Lower lobe of right lung (tissue), 2 donors: ENCODE results near the gene C4B. TPM values are rescaled to one million over a fixed set of nuclear protein-coding genes. Genes with fewer than 3 reads are reported as not detected.
A peak's percentile ranks its signal among the peaks of the same experiment; 100 is the strongest.
"Not testable (repeated sequence)": the region's sequence is repeated elsewhere in the genome, so short reads cannot be mapped to it uniquely, and the experiment has no call there.

ENCODE experiments used
- ATAC-seq, 2 donors: fragments of 200-7000 bp; cut with Tn5 transposase; one replicate each; pipeline ENCODE4 v1.9.1; 2020 to 2022; ENCODE audit warnings: mild to moderate bottlenecking in 2 of 2, moderate library complexity in 2 of 2
- DNase-seq: peaks from one replicate; pipeline ENCODE4 v3.0.0-alpha.2; 2020
- H3K27ac ChIP-seq: fragments of 200-600 bp; one replicate; pipeline ENCODE4 v1.8.0; 2022
- H3K27me3 ChIP-seq: fragments of 200-600 bp; one replicate; pipeline ENCODE4 v1.8.0; 2022; ENCODE audit warnings: low read depth
- H3K36me3 ChIP-seq: fragments of 200-600 bp; one replicate; pipeline ENCODE4 v1.8.0; 2022; ENCODE audit warnings: mild to moderate bottlenecking
- H3K4me1 ChIP-seq: fragments of 200-600 bp; one replicate; pipeline ENCODE4 v1.8.0; 2022
- H3K4me3 ChIP-seq: fragments of 200-600 bp; one replicate; pipeline ENCODE4 v1.8.0; 2022; ENCODE audit warnings: mild to moderate bottlenecking
- H3K9me3 ChIP-seq: fragments of 200-600 bp; one replicate; pipeline ENCODE4 v1.8.0; 2022
- CTCF ChIP-seq: fragments of 200-600 bp; IDR thresholded peaks from one replicate; pipeline ENCODE4 v1.8.0; 2022; ENCODE audit warnings: antibody characterized with exemption, mild to moderate bottlenecking
- intact Hi-C: fragments of 100-400 bp; cut with DNase I; formaldehyde crosslinking; loops from one replicate; pipeline ENCODE4 v1.11.0; 2022
- total RNA-seq: library from RNA; stranded (reverse); fragmentation: NEBNext Ultra II Directional; extraction: Animal tissue kit (Norgen Biotek cat#: 25700); gene quantifications from one replicate; pipeline ENCODE4 v1.2.1, GENCODE V29; 2021
- donor health status: DM: no; HTN: yes; CAD: no; lungs with severe emphysema.

The C4B gene
- total RNA-seq, 1 donor from 2014 or later = 162 TPM

- H3K4me1 ChIP-seq = peaks cover under 1% of the 10 kb centered on the region
- peaks cover 16% of the 10 kb centered on the region for H3K36me3 ChIP-seq
- intact Hi-C loops = no loop called here
- H3K4me3 ChIP-seq = no peak overlapping the region
- TF ChIP-seq CTCF = no peak
- DNase-seq (peak; percentile 20), ATAC-seq (no peak)
- no peaks in the 10 kb centered on the region for H3K27me3 ChIP-seq
- H3K27ac ChIP-seq = no peak overlapping the region
- no peaks in the 10 kb centered on the region for H3K9me3 ChIP-seq
These were observed 35.2 kb upstream of the C4B start for GRCh38 chr6:31979238-31979898.

- H3K36me3 ChIP-seq = peaks cover 12% of the 10 kb centered on the region
- intact Hi-C loops, H3K27ac ChIP-seq, H3K9me3 ChIP-seq, DNase-seq, H3K4me3 ChIP-seq, H3K27me3 ChIP-seq, H3K4me1 ChIP-seq, ATAC-seq: not testable (repeated sequence)
These were observed 34.3 kb upstream of the C4B start for GRCh38 chr6:31980195-31980876.

GRCh38 chr6:31980998-31981397, 33.6 kb upstream of the C4B start:
- peaks cover 12% of the 10 kb centered on the region for H3K36me3 ChIP-seq
- H3K9me3 ChIP-seq, H3K4me1 ChIP-seq, intact Hi-C loops, DNase-seq, H3K27ac ChIP-seq, H3K4me3 ChIP-seq, H3K27me3 ChIP-seq: not testable (repeated sequence)
- ATAC-seq = peak; percentile 28

- DNase-seq, H3K27ac ChIP-seq, intact Hi-C loops, H3K4me3 ChIP-seq, H3K4me1 ChIP-seq, H3K27me3 ChIP-seq, H3K9me3 ChIP-seq: not testable (repeated sequence)
- peak; percentile 79 to 87 for ATAC-seq
- peaks cover 12% of the 10 kb centered on the region for H3K36me3 ChIP-seq
These were observed 32.9 kb upstream of the C4B start, which contains the start of gene C4A for GRCh38 chr6:31981744-31982143. Gene C4A (plus strand): TSS chr6:31982057. CDS start chr6:31982108, 51 bp downstream.

GRCh38 chr6:31989363-31989762, 25.2 kb upstream of the C4B start:
- H3K9me3 ChIP-seq, intact Hi-C loops, H3K4me1 ChIP-seq, ATAC-seq, H3K27me3 ChIP-seq, H3K4me3 ChIP-seq, H3K36me3 ChIP-seq, H3K27ac ChIP-seq, DNase-seq: not testable (repeated sequence)

- H3K27ac ChIP-seq, H3K4me3 ChIP-seq, H3K27me3 ChIP-seq, H3K4me1 ChIP-seq, H3K9me3 ChIP-seq, H3K36me3 ChIP-seq, intact Hi-C loops: not testable (repeated sequence)
- DNase-seq (peak; percentile 10), ATAC-seq (peak in 1 of 2 donors; percentile 3)
These were observed 20.2 kb upstream of the C4B start for GRCh38 chr6:31994421-31994820.

- intact Hi-C loops, H3K36me3 ChIP-seq, H3K4me1 ChIP-seq, H3K27ac ChIP-seq, H3K4me3 ChIP-seq, ATAC-seq, H3K27me3 ChIP-seq, H3K9me3 ChIP-seq: not testable (repeated sequence)
- DNase-seq = peak; percentile 18
These were observed 18.2 kb upstream of the C4B start for GRCh38 chr6:31996385-31996784.

- H3K36me3 ChIP-seq, H3K4me1 ChIP-seq, H3K4me3 ChIP-seq, DNase-seq, H3K27ac ChIP-seq, H3K27me3 ChIP-seq, intact Hi-C loops, H3K9me3 ChIP-seq: not testable (repeated sequence)
- peak; percentile 11 to 16 for ATAC-seq
These were observed 11.9 kb upstream of the C4B start for GRCh38 chr6:32002546-32003268.

GRCh38 chr6:32003301-32003700, 11.3 kb upstream of the C4B start:
- H3K27ac ChIP-seq, H3K36me3 ChIP-seq, ATAC-seq, intact Hi-C loops, H3K4me3 ChIP-seq, H3K9me3 ChIP-seq, H3K27me3 ChIP-seq, DNase-seq, H3K4me1 ChIP-seq: not testable (repeated sequence)

- ATAC-seq, intact Hi-C loops, H3K27ac ChIP-seq, H3K27me3 ChIP-seq, H3K36me3 ChIP-seq, H3K9me3 ChIP-seq, H3K4me3 ChIP-seq, H3K4me1 ChIP-seq: not testable (repeated sequence)
- DNase-seq = peak; percentile 3
These were observed 10.2 kb upstream of the C4B start for GRCh38 chr6:32004393-32004792.

GRCh38 chr6:32004864-32005537, 9.6 kb upstream of the C4B start:
- H3K27me3 ChIP-seq, H3K4me3 ChIP-seq, H3K27ac ChIP-seq, H3K4me1 ChIP-seq, intact Hi-C loops, H3K36me3 ChIP-seq, DNase-seq, H3K9me3 ChIP-seq: not testable (repeated sequence)
- ATAC-seq = peak; percentile 51 to 57

- H3K27ac ChIP-seq, H3K9me3 ChIP-seq, H3K4me1 ChIP-seq, ATAC-seq, H3K36me3 ChIP-seq, H3K4me3 ChIP-seq, H3K27me3 ChIP-seq, intact Hi-C loops: not testable (repeated sequence)
- peak; percentile 54 for DNase-seq
These were observed 9.1 kb upstream of the C4B start for GRCh38 chr6:32005538-32005880.
